A673 (cell line): ENCODE data around the gene SH3BP2. TPM values are rescaled to one million over a fixed set of nuclear protein-coding genes. Genes with fewer than 3 reads are reported as not detected.

Source experiments
- BruUV-seq: library from RNA; stranded (reverse); fragments of 400-500 nt; replicated peaks from 2 replicates; lab custom pipeline; 2021; lab: Mats Ljungman, UMichigan
- CTCF ChIA-PET: fragments of 300-600 bp; sonication (Branson Sonifier 250); formaldehyde crosslinking; loops from one replicate; lab custom pipeline; 2022; ENCODE audit warnings: antibody characterized with exemption; lab: Charles Lee
- POLR2A ChIA-PET: fragments of 300-600 bp; sonication (Branson Sonifier 250); formaldehyde crosslinking; loops from one replicate; lab custom pipeline; 2022; ENCODE audit warnings: antibody characterized with exemption; ENCODE audit not compliant: low non-redundant PET; lab: Charles Lee
- DNase-seq: peaks from one replicate; pipeline ENCODE4 v3.0.0-alpha.2; 2015; ENCODE audit warnings: low spot score
- H3K27ac ChIP-seq: fragments of 200-600 bp; sonication (generic); 2 replicates; pipeline ENCODE4 v1.5.1; 2016; ENCODE audit warnings: mixed run types, low read depth, mild to moderate bottlenecking, mixed read lengths, antibody characterized with exemption, low read length; ENCODE audit not compliant: poor library complexity, severe bottlenecking
- H3K27me3 ChIP-seq: fragments of 200-600 bp; sonication (generic); replicated peaks from 2 replicates; pipeline ENCODE4 v1.6.1; 2017; ENCODE audit warnings: mixed run types, low read depth, mild to moderate bottlenecking, mixed read lengths, antibody characterized with exemption, low read length; ENCODE audit not compliant: insufficient read depth, poor library complexity
- H3K36me3 ChIP-seq: fragments of 200-600 bp; sonication (generic); 2 replicates; pipeline ENCODE4 v1.6.1; 2016; ENCODE audit warnings: mixed run types, mild to moderate bottlenecking, mixed read lengths, antibody characterized with exemption, low read length; ENCODE audit not compliant: insufficient read depth, poor library complexity, severe bottlenecking
- H3K4me1 ChIP-seq: fragments of 200-600 bp; sonication (generic); 2 replicates; pipeline ENCODE4 v1.6.1; 2017; ENCODE audit warnings: mixed run types, mild to moderate bottlenecking, mixed read lengths, antibody characterized with exemption, low read length; ENCODE audit not compliant: insufficient read depth, poor library complexity, severe bottlenecking
- H3K4me3 ChIP-seq: fragments of 200-600 bp; sonication (generic); 2 replicates; pipeline ENCODE4 v1.5.1; 2016; ENCODE audit warnings: low read depth, mixed run types, mild to moderate bottlenecking, mixed read lengths, low read length; ENCODE audit not compliant: poor library complexity, severe bottlenecking
- H3K9me3 ChIP-seq: fragments of 200-600 bp; sonication (generic); 2 replicates; pipeline ENCODE4 v1.6.1; 2016; ENCODE audit warnings: mixed run types, low read depth, mild to moderate bottlenecking, mixed read lengths, antibody characterized with exemption, low read length; ENCODE audit not compliant: poor library complexity, severe bottlenecking
- EZH2 ChIP-seq: fragments of 200-600 bp; sonication (generic); IDR thresholded peaks from 2 replicates; pipeline ENCODE4 v1.6.1; 2017; ENCODE audit warnings: borderline replicate concordance, low read depth, mild to moderate bottlenecking, mixed read lengths, antibody characterized with exemption, low read length; ENCODE audit not compliant: poor library complexity, severe bottlenecking
- intact Hi-C: fragments of 100-400 bp; cut with micrococcal nuclease; formaldehyde crosslinking; loops from one replicate; pipeline ENCODE4 v1.10.0; 2022; ENCODE audit not compliant: unreplicated experiment
- total RNA-seq: library from RNA; stranded (reverse); gene quantifications from 2 replicates; pipeline ENCODE4 v1.2.3, GENCODE V29; 2021
- TF ChIP-seq, protein P1 (sequence below): fragments of 300-800, 200-600 bp; sonication (generic); conservative IDR thresholded peaks from 2 replicates; pipeline ENCODE4 v1.5.1; 2017; ENCODE audit warnings: low read depth, mild to moderate bottlenecking, antibody characterized with exemption, low read length, moderate library complexity, mixed read lengths

SH3BP2 gene
- total RNA-seq, 1 experiment from 2014 or later: 34.4 TPM

DNA sequence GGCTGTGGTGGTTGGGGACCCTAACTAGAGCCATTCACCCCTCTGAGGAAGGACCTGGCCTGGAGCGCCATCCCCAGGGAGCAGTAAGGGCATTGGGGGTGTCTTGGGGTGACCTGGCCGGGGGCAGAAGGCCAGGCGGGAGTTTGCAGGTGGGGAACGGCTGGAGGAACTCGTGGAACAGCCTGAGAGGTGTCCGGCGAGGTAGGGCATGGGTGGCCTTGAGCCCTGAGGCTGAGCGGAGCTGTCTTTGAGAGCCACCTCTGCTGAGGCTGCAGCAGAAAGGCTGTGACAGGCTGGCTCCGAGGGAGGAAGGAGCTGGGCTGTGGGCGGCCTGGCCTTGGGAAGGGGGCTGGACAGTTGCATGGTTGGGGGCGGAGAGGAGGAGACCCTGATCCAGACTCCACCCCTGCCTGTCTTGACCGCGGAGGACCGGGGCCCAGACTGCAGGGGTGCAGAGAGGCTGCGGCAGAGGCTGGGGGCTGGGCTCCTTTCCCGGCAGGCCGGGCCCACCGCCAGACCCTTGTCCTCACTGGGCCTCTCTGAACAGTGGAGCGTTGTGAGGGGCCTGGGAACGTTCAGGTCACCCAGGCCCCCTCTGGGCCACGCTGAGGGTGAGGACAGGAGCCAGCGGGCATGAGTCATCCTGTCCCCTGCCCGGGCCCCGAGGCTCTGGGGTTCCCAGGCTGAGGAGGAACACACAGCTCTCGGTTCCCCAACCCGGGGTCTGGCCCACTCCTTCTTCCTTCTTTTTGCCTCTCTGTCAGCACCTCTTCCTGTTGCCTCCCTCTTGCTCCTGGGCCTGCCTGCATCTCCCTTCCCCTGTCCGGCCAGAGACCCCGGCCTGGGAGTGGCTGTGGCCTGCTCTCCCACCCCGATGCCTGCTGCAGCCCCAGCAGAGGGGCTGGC, 8.1 kb downstream of the SH3BP2 start:
- POLR2A ChIA-PET: no interaction called here
- no peak overlapping the region for H3K4me3 ChIP-seq

DNA sequence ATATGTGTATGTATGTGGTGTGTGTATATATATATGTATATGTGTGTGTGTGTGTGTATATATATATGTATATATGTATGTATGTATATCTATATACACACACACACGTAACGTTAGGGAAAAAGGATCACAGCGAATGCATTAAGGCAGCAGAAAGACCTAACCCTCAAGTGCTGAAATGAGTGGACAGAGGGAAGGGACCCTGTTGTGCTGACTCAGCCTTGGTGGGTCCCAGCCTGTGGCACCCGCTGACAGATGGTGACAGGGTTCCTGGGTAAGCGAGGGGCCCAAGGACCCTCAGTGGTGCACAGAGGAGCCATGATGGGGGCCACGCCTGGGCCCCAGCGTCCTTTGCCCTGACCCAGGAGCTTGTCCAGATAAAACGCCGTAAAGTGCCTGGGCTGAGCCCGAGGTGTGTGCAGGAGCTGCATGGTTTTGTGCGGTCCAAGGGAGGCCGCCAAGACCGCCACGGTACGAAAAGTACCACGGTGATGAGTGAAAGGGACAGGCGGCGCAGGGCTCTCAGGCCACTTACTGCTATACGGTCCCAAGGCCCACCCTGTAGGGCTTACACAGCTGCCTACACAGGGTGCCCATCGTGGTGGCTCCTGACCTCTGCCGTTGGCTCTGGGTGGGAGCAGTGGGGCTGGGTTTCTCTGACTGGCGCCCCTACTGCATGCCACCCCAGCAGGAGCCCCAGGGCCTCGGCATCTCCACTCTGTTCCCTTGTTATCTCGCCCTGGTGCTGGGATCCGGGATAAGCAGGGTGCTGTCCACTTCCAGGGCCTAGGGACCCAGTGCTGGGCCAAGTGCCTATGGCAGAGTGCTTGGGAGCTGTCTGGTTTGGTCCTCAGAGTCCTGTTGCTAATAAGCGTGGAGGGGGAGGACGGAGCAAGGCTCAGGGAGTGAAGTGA, 10.0 kb downstream of the SH3BP2 start:
- Histone ChIP-seq H3K4me3 (no peak overlapping the region), H3K36me3 (no peaks in the 10 kb centered on the region), H3K27me3 (no peaks in the 10 kb centered on the region), H3K27ac (no peak overlapping the region), H3K4me1 (peaks cover 11% of the 10 kb centered on the region), H3K9me3 (no peaks in the 10 kb centered on the region)
- DNase-seq: no peak
- TF ChIP-seq, protein P1, sequence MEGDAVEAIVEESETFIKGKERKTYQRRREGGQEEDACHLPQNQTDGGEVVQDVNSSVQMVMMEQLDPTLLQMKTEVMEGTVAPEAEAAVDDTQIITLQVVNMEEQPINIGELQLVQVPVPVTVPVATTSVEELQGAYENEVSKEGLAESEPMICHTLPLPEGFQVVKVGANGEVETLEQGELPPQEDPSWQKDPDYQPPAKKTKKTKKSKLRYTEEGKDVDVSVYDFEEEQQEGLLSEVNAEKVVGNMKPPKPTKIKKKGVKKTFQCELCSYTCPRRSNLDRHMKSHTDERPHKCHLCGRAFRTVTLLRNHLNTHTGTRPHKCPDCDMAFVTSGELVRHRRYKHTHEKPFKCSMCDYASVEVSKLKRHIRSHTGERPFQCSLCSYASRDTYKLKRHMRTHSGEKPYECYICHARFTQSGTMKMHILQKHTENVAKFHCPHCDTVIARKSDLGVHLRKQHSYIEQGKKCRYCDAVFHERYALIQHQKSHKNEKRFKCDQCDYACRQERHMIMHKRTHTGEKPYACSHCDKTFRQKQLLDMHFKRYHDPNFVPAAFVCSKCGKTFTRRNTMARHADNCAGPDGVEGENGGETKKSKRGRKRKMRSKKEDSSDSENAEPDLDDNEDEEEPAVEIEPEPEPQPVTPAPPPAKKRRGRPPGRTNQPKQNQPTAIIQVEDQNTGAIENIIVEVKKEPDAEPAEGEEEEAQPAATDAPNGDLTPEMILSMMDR: no peak
- no peak for TF ChIP-seq EZH2
- ChIA-PET POLR2A (interaction anchor here (0.6 kb wide), 1 partner anchor 273 kb away, joined by 3 read pairs; no protein-coding TSS in a partner anchor), CTCF (no interaction called here)
- BruUV-seq: no TSS peak
- intact Hi-C loops: no loop called here

More for the DNA sequence above, 8.1 kb downstream of the SH3BP2 start:
- TF ChIP-seq, protein P1: no peak
- TF ChIP-seq EZH2: no peak
- intact Hi-C loops: no loop called here
- CTCF ChIA-PET: no interaction called here
- BruUV-seq: no TSS peak
- Histone ChIP-seq H3K27ac (no peak overlapping the region), H3K9me3 (no peaks in the 10 kb centered on the region), H3K27me3 (no peaks in the 10 kb centered on the region), H3K36me3 (no peaks in the 10 kb centered on the region), H3K4me1 (peaks cover 11% of the 10 kb centered on the region)
- no peak for DNase-seq

DNA sequence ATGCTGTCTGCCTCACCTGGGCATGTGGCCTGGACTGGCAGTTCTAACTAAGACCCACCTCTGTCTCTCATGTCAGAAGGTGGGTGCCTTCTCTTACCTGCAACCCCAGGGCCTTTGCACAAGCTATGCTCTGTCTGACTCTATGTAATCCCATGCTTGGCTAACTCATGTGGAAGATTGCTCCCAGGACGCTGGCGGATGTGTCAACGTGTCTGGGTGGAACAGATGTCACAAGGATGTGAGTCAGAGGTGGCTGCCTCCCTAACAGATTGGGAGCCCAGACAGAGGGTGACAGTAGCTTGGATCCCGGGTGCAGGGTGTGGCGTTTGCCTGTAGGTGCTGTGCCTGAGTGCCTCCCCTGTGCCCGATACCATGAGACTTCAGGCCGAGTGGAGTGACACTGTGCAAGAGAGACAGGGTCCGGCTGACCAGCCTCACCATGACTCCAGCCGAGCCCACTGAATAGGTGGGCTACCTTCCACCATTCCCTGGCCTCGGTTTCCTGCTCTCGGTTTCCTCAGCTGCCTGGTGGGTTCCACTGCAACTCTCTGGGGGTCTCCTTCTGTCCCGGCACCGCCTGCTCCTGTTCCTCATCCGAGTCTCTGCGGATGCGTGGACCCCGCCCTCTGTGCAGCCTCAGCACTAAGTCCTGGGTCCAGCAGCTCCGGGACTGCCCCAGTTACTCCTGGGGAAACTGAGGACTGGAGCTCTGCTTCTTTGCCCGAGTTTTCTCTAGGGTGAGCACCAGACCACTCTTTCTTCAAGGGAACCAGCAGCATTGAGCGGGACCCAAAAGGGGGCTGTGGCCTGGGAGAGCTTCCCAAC, 11.0 kb downstream of the SH3BP2 start:
- H3K36me3 ChIP-seq: no peaks in the 10 kb centered on the region
- ChIA-PET CTCF (no interaction called here), POLR2A (interaction anchor here (0.6 kb wide), 1 partner anchor 274 kb away, joined by 3 read pairs; no protein-coding TSS in a partner anchor)
- H3K27ac ChIP-seq: no peak overlapping the region
- no peak overlapping the region for H3K4me3 ChIP-seq
- no TSS peak for BruUV-seq
- intact Hi-C loops: no loop called here
- DNase-seq: no peak
- H3K4me1 ChIP-seq: peaks cover 2% of the 10 kb centered on the region
- TF ChIP-seq, protein P1: no peak
- TF ChIP-seq EZH2: no peak
- H3K27me3 ChIP-seq: no peaks in the 10 kb centered on the region
- H3K9me3 ChIP-seq: no peaks in the 10 kb centered on the region
